GM18873 (cell line): ENCODE data around the gene TMEM218.

Experiments used
- ATAC-seq: cut with Tn5 transposase; IDR thresholded peaks from one replicate; pipeline ENCODE4 v1.9.1; 2021; ENCODE audit warnings: mild to moderate bottlenecking, moderate library complexity, moderate number of reproducible peaks; ENCODE audit not compliant: unreplicated experiment, low FRiP score

Gene TMEM218

DNA sequence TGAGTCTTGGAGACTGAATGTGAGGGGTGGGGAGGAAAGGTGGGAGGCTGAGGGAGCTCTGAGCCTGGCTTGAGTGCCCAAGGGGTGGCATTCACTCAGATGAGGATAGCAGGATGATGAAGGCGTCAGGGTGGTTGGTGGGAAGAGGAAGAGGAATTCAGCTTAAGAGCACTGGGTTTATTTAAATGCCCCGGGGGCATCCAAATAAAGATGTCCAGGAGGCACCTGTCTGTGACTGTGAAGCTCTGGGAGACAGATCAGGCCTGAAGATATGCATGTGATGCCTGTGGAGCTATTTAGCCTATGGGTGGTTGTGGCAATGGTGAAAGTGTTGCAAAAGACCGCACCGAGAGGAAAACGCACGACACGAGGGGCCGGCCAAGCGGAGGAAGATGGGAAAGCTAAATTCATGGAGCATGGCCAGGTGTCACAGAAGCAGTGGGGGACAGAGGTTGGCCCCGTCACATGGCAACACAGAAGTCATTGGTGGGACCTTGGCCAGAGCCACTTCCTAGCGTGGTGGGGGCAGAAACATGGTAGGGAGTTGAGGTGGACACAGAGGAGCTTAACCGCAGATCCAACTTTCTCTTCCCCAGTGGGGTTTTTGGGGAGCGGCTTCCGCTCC, 32.8 kb downstream of the TMEM218 start:
- no peak for ATAC-seq

DNA sequence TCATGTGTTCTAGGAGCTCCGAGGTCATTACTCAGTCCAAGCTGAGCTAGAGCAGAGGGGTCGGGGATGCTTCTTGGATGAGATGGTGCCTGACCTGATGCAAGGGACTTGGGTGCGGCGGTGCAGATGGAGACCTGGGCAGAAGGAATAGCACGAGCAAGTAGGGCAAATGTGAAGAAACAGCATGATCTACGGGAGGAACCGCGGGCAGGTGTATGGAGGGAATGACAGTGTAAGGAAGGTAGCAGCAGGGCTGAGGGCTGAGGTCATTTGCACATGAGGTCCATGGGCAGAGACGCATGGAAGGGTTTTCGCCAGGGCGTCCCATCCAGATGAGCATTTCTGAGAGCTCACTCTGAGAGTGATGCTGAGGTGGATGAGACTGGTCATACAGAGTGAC, 33.4 kb downstream of the TMEM218 start:
- no peak for ATAC-seq

DNA sequence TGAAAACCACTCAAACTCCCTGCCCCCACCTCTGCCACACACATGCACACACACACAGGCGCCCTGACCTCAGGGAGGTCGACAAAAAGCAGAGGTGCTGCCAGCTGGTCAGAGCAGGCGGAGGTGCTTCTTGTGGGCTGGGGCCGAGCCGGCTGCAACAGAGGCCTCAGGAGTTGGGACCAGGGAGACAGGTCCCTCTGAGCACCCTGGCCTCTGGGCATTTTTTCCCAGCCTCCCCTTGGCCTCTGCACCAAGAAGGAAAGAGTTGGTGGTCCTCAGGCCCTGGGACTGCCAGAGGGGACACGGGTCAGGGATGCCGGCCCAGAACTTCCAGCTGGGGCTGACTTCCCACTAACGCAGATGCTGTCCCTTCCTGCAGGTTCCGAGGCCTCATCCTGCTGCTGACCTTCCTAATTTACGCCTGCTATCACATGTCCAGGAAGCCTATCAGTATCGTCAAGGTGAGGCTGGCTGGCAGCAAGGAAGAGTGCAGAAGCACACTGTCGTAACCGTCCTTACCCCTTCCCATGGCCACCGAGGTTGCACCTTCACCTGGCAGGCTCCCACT, 35.0 kb downstream of the TMEM218 start:
- no peak for ATAC-seq

DNA sequence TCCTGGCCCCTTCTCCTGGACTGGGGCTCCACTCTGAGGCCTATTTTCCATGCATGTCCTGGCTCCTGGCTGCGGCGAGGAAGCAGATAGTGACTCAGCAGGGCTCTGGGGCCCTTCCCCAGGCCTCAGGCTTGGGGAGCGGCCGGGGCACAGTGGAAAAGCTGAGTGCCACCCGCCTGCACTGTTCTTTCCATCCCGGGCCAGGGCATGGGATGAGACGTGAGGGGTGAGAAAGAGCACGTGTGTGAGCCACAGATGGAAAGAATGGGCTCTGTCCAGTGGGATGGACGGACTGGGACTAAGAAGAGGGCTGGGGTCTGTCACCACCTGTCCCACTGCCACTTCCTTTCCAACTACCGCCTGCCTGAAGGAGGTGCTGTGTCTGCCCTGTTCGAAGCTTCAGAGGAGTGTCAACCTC, 35.5 kb downstream of the TMEM218 start:
- no peak for ATAC-seq

DNA sequence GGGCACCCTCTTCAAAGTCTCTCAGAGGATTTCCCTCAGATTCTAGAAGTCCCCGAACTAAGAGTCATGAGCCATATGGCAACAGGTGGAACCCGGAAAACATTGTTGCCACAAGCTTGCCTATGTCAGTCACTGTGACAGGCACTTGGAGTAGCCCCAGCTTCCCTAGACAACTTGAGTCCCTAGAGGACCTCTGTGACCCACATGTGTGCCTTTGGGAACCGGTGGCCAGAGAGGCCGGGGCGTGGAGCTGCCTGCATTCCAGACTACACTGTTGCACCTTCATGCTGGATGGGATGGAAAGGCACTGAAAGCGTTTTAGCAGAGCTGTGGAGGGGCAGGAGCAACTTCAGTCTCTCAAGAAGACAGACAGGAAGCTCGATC, 36.2 kb downstream of the TMEM218 start:
- no peak for ATAC-seq

DNA sequence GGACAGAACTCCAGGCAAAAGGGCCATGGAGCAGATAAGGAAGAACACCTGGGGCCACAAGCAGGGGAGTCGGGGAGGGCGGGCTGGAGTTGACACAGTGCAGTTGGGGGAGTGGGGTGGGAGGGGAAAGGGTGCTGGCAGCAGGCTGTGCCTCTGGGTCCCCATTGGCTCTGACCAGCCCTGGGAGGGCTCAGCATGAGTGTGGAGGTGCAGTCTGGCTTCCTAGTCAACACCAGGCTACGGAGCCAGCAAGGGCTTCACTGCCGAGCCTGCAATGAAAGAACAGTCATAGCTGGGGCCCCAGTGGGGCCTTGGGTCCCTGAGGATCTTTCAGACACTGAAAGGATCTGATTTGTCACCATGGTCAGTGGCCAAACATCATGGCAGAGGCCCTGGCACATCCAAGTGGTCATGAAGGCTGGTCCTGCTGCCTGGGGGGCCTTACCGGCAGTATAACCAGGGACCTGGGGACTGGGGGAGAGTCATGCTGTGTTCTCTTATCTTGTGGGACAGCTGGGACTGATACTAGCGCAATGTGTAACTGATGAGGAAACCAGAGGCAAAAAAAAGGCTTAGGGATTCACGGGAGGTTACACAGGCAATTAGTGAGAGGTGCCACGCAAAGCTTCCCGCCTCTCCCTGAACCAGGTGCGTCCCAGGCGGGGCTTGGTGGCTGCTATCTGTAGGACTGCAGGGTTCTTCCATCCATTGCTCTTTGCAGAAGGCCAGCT, 36.8 kb downstream of the TMEM218 start:
- ATAC-seq = no peak

DNA sequence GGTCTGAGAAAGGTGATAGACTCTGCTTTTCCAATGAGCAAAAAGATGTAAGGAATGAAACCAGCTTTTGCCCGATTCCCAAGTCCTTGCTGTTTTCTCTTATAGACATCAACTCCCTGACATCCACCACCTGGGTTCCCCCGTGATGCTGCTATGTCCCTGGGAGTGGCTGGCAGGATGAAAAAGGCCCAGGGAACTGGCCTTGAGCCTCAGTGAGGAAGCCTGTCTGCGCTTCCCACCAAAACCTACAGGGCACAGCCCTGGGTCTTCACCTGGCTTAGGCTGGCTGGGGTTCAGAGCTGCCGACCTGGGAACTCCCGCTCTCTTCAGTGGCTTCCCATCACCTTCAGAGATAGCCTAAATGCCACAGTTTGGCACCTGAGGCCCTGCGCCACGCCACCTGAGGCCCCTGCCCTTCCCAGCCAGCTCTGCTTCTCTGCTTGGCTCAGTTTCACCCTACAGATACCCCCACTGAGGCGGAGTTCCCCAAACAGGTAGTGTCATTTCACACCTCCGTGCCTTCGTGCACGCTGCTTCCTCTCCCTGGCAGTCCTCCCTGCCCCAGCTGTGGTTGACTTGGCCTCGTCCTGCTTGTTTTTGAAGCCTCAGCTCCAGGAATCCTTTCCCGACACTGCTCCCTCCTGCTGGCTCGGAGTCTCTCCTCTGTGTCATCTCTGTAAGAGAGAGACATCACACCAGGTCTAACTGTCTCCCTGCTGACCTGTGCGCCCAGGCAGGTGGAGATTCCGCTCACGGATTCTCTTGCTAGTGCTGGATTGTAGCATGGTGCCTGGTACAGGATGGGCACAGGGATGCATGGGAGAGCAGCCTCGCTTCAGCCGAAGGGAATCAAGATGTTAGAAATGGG, 37.6 kb downstream of the TMEM218 start:
- ATAC-seq = no peak

DNA sequence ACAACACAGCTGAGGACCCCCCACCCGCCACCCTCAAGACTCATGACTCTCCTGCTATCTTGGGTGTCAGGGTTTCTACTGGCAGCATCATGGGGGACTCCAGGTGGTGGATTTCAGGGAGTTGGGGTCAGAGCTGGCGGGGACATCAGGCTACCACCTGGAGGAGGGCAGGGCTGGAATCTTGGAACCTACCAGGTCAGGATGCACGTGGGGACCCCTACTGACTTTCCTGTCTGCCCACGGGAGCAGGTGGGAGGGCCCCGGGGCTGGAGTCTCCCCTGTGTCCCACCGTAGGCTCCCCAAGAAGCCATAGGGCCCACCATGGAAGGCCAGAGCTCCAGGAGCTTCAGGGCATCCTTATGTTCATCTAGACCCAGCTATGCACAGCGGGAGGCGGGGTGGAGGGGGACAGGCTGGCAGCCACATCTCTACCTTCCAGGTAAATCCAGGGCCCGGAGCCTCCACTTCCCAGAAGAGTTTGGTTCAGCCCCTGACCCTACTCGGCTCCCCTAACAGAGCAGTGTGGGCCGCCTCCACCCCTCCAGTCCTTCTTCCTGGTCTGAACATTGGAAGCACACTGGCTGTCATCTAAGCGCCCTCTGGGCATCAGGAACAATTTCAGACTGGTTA, 38.4 kb downstream of the TMEM218 start:
- no peak for ATAC-seq

DNA sequence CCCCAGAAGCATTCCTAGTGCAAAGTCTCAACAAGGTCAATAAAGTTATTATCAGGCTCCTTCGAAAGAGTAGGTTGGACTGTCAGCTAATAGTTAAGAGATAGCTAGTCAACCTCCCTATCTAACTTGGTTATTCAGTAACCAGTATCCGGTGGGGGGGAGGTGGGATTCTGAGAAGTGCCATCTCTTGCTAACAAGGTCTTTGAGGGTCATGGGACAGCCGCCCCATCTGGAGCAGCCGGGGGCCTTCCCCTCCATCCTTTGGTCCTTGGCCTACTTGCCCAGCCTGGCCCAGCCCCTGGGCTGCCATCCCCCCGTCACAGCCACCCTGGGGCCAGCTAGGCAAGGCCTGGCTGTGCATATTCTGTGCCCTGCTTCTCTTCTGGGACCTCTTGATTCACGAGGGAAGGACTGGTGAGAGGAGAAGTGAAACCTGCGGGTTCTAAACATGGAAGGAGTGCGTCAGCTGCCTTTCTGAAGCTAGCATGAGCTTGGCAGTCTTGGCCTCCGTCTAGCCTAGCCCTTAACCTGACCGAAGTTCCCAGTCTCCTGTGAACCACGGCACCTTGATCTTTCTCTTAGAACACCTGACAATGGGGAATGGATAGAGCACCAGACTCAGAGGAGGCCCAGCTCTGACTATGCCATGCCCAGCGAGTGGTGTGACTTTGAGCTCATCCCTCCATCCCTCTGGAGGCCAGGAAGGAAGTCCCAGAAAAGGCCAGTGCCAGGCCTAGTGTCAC, 39.0 kb downstream of the TMEM218 start:
- ATAC-seq = peak; percentile 82

DNA sequence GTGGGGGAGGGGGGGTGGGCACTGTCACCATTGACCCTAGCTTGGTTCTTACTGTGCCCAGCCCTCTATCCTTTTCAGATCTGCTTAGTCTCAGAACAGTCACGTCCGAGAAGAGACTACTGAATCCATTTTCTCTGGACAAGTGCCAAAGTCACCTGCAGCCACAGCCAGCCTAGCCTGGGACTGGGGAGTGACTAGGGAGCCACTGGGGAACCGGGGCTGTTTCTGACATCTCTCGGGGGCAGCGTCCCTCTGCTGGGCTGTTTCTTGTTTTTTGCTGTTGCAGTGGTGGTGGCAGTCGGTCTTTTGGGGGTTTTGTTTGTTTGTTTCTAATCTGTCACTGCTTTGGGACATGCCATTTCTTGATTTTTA, 39.6 kb downstream of the TMEM218 start:
- ATAC-seq = no peak

DNA sequence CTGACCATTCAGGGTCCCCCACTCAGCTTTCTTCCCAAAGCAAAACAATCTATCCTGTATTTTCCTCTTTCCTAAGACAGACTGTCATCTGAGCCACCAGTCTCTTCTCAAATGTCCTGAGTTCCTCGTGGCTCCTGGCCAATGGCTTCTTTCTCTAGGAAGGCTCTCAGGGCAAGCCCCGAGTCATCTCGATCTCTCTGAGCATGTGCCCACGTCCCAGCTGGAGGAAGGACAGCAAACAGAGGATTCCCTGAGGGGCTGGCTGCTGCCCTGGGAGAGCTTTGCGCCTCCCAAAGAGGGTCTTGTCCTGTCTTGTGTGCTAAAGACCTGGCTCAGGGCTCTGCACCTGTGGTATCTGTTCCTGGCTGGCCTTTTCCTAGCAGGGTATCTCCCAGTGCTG, 40.0 kb downstream of the TMEM218 start:
- ATAC-seq = no peak

DNA sequence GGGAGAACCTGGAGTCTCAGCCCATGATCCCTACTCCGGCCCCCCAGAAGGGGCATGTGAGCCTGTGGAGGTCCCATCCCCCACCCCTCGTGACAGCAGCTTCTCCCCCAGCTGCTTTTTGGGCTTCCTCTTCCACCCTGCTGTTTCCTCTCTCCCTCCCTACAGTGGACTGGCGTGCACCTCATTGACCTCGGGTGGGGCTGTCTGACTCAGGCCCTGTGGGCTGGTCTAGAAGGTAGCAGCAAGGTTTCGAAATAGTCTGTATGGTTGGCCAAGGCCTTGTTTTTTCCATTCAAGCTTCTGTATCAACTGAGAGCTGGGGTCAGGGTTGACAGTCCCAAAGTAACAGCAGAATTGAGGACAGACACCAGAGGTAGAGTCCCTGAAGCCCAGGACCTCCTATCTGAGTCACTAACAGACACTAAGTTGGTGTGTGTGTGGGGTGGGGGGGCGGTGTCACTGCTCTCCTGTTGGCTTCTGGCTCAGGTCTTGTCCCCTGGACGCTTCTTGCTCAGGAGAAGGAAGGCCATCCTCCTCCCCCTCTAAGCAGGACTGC, 40.6 kb downstream of the TMEM218 start:
- peak; percentile 60 for ATAC-seq

DNA sequence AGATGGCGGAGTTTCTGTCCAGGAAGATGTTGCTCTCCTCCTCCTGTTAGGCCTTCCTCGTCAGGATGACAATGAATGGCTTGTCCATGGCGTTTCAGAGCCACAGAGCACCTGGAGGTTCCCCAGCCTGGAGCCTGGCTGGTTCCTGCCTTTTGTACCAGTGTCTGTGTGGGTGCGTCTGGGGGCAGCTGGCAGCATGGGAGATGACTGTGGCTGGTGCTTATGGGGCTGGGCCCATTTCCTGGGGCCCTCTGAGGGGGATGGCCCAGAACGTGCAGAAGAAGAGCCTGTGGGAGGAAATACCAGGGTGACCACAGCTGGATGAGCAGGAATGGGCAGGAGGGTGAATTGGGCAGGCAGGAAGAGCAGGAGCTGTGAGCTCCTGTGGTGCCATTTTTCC, 41.6 kb downstream of the TMEM218 start:
- ATAC-seq = no peak

DNA sequence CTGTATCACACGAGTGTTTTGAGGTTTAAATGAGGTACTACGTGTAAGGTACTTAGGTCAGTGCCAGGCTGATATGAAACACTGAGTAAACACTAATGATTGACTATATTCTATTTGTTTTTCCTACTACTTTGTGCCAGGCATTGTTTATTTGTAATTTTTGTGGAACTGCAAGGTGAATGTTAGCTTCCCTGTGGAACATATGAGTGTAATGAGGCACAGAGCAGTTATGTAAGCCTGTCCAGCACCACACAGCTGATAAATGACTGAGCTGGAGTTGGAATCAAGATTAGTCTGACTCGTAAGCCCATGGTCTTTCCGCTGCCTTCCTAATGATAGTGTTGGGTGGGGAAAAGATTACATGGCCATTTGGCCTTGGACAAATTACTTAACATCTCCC, 42.4 kb downstream of the TMEM218 start:
- no peak for ATAC-seq

DNA sequence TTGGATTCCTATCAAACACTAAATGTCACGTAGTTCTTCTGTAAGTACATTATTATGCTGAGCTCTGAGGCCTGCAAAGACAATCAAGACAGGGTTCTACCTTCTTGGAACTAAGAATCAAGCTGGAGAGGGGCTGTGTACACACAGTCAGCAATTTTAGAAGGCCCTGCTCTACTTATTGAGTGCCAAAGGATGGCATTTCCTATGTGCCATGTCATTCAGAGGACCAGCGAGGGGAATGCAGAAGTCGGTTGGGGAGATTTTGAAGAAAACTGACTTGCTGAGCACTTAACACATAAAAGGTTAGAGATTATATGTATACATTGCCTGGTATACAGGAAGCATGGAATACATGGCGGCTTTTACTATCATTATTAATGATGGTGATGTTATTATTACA, 43.1 kb downstream of the TMEM218 start:
- no peak for ATAC-seq

DNA sequence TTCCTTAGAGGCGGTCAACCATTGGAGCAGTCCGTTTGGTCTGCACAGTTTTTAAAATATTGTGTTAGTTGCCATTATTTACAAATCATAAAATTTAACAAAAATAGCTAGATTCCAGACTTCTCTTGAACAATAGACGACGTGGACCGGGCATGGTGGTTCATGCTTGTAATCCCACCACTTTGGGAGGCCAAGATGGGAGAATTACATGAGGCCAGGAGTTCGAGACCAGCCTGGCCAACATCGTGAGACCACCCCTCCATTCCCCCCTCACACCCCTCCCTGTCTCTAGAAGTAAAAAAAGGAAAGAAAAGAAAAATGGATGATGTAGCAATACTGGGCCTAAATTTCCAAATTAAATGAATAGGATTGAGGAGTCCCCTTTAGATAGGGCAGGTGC, 47.4 kb downstream of the TMEM218 start:
- no peak for ATAC-seq

DNA sequence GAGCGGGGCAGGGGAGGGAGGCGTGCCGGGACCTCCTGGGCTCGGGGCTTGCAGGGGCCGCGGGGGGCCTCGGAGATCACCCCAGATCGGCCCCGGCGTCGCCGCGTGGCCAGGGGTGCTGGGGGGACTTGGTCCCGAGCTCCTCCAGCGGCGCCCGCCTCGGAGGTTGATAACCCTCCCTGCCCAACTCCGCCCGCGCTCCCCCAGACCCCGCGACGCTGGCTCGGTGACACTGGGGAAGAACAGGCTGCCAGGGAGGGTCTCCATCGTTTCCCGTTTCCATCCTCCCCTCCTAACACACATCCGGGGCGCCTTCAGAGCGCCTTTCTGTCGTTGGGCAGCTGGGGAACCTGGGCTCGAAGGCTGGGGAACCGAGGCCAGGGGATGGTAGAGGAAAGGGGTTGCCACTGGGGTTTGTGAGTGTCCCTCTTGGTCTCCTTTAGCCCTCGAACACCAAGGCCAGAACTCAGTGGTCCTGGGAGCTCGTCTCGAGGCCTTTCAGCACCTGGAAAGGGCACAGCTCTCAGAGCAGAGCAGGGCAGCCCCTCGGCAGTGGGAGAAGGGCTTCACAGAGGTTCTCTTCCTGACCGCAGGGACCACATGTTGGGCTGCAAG, 47.9 kb downstream of the TMEM218 start:
- ATAC-seq = peak; percentile 13

DNA sequence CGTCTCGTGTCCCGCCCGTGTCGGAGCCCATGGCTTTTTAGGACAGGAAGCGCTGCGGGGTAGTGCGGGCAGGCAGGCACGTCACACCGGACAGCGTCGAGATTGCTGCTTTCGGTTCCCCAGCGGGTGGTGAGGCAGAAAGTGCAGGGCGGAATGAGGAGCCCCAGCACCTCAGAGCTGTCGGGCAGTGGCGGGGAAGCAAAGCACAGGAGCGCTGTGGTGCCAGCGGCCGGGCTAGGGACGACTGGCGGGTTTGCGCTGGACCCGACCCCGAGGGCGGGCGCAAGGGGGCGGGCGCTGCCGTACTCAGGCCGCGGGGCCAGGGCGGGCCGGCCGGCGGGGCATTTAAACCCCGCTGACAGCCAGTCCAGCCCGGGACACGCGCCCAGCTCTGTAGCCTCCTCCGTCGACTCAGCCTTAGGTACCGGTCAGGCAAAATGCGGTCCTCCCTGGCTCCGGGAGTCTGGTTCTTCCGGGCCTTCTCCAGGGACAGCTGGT, 48.4 kb downstream of the TMEM218 start, which contains the start of gene SLC37A2:
TSS of gene SLC37A2 (plus strand) at position 375 of the 498 bp plus-strand sequence. CDS start at position 438, 63 bp downstream.
- ATAC-seq = peak; percentile 89
